H9 (cell line): ENCODE data around the gene SMIM1. TPM values are rescaled to one million over a fixed set of nuclear protein-coding genes. Genes with fewer than 3 reads are reported as not detected.

Experiments
- DNase-seq: peaks from one replicate; pipeline ENCODE4 v3.0.0-alpha.2; 2017
- H2AFZ ChIP-seq: one replicate; pipeline ENCODE4 v1.6.1; 2013; ENCODE audit warnings: mild to moderate bottlenecking, low read length, control low read depth, moderate library complexity
- H2AK5ac ChIP-seq: 2 replicates; pipeline ENCODE4 v1.6.1; 2013; ENCODE audit warnings: low read length, control low read depth, mixed read lengths; ENCODE audit not compliant: insufficient read length
- H2BK120ac ChIP-seq: one replicate; pipeline ENCODE4 v1.6.1; 2013; ENCODE audit warnings: low read depth, mild to moderate bottlenecking, low read length, control low read depth, inconsistent platforms; ENCODE audit not compliant: poor library complexity, severe bottlenecking
- H2BK12ac ChIP-seq: 2 replicates; pipeline ENCODE4 v1.6.1; 2013; ENCODE audit warnings: low read length, control low read depth, mixed read lengths, low read depth; ENCODE audit not compliant: insufficient read length
- H2BK15ac ChIP-seq: 2 replicates; pipeline ENCODE4 v1.6.1; 2013; ENCODE audit warnings: low read depth, low read length, control low read depth
- H2BK20ac ChIP-seq: one replicate; pipeline ENCODE4 v1.6.1; 2013; ENCODE audit warnings: low read depth, mild to moderate bottlenecking, low read length, control low read depth, inconsistent platforms; ENCODE audit not compliant: poor library complexity, severe bottlenecking
- H2BK5ac ChIP-seq: 2 replicates; pipeline ENCODE4 v1.6.1; 2013; ENCODE audit warnings: low read length, control low read depth, mixed read lengths; ENCODE audit not compliant: insufficient read length
- H3K14ac ChIP-seq: 2 replicates; pipeline ENCODE4 v1.6.1; 2013; ENCODE audit warnings: low read length, control low read depth; ENCODE audit not compliant: insufficient read depth
- H3K18ac ChIP-seq: 2 replicates; pipeline ENCODE4 v1.6.1; 2013; ENCODE audit warnings: low read depth, mild to moderate bottlenecking, mixed read lengths, low read length, control low read depth; ENCODE audit not compliant: insufficient read length
- H3K23ac ChIP-seq: 2 replicates; pipeline ENCODE4 v1.6.1; 2013; ENCODE audit warnings: low read length, control low read depth, mixed read lengths, low read depth; ENCODE audit not compliant: insufficient read length
- H3K23me2 ChIP-seq: 2 replicates; pipeline ENCODE4 v1.6.1; 2013; ENCODE audit warnings: low read depth, mild to moderate bottlenecking, mixed read lengths, low read length, control low read depth; ENCODE audit not compliant: insufficient read length, poor library complexity, severe bottlenecking
- H3K27ac ChIP-seq: 2 replicates; pipeline ENCODE4 v1.5.1; 2013; ENCODE audit warnings: low read length, control low read depth, mixed read lengths, low read depth; ENCODE audit not compliant: insufficient read length
- H3K27me3 ChIP-seq: 2 replicates; pipeline ENCODE4 v1.6.1; 2013; ENCODE audit warnings: low read length, control low read depth, inconsistent platforms; ENCODE audit not compliant: insufficient read depth
- H3K4ac ChIP-seq: 2 replicates; pipeline ENCODE4 v1.6.1; 2013; ENCODE audit warnings: low read depth, mild to moderate bottlenecking, control low read depth, inconsistent platforms, low read length, moderate library complexity
- H3K4me1 ChIP-seq: 2 replicates; pipeline ENCODE4 v1.6.1; 2013; ENCODE audit warnings: low read length, control low read depth, inconsistent platforms; ENCODE audit not compliant: insufficient read depth
- H3K4me2 ChIP-seq: 2 replicates; pipeline ENCODE4 v1.6.1; 2013; ENCODE audit warnings: low read length, control low read depth, mixed read lengths; ENCODE audit not compliant: insufficient read length, insufficient read depth
- H3K56ac ChIP-seq: 2 replicates; pipeline ENCODE4 v1.6.1; 2013; ENCODE audit warnings: low read depth, mild to moderate bottlenecking, mixed read lengths, low read length, control low read depth; ENCODE audit not compliant: insufficient read length
- H3K79me1 ChIP-seq: 2 replicates; pipeline ENCODE4 v1.6.1; 2013; ENCODE audit warnings: low read depth, mild to moderate bottlenecking, moderate library complexity, low read length, control low read depth, inconsistent platforms; ENCODE audit not compliant: insufficient read depth, poor library complexity, severe bottlenecking
- H3K79me2 ChIP-seq: 2 replicates; pipeline ENCODE4 v1.6.1; 2013; ENCODE audit warnings: low read length, control low read depth, inconsistent platforms; ENCODE audit not compliant: insufficient read depth
- H3K9ac ChIP-seq: 2 replicates; pipeline ENCODE4 v1.6.1; 2013; ENCODE audit warnings: low read length, control low read depth, mixed read lengths; ENCODE audit not compliant: insufficient read length; ENCODE audit errors: extremely low read depth
- H3K9me3 ChIP-seq: one replicate; pipeline ENCODE4 v1.6.1; 2013; ENCODE audit warnings: low read depth, low read length, inconsistent platforms; ENCODE audit not compliant: control insufficient read depth
- H3T11ph ChIP-seq: one replicate; pipeline ENCODE4 v1.6.1; 2013; ENCODE audit warnings: mild to moderate bottlenecking, low read length, control low read depth, inconsistent platforms
- H4K20me1 ChIP-seq: one replicate; pipeline ENCODE4 v1.6.1; 2013; ENCODE audit not compliant: control insufficient read depth, insufficient read length, insufficient read depth
- H4K5ac ChIP-seq: 2 replicates; pipeline ENCODE4 v1.6.1; 2013; ENCODE audit warnings: low read depth, mild to moderate bottlenecking, mixed read lengths, low read length, control low read depth; ENCODE audit not compliant: insufficient read length
- H4K8ac ChIP-seq: replicated peaks from 2 replicates; pipeline ENCODE4 v1.6.1; 2013; ENCODE audit warnings: low read length, control low read depth, mixed read lengths, low read depth; ENCODE audit not compliant: insufficient read length
- H4K91ac ChIP-seq: 2 replicates; pipeline ENCODE4 v1.6.1; 2013; ENCODE audit warnings: low read depth, mild to moderate bottlenecking, moderate library complexity, mixed read lengths, low read length, control low read depth; ENCODE audit not compliant: insufficient read length
- H3K27ac Mint-ChIP-seq, 3 experiments: 2 replicates in 2 of 3; 3 replicates in 1 of 3; pipeline ENCODE4 v1.8.0; 2020 to 2021; ENCODE audit warnings: mixed read lengths in 3 of 3, mild to moderate bottlenecking in 1 of 3, moderate library complexity in 1 of 3
- H3K27me3 Mint-ChIP-seq: 2 replicates; pipeline ENCODE4 v1.8.0; 2021; ENCODE audit warnings: low read depth, mild to moderate bottlenecking, moderate library complexity, mixed read lengths
- H3K36me3 Mint-ChIP-seq, 3 experiments: 2 replicates in 2 of 3; 3 replicates in 1 of 3; pipeline ENCODE4 v1.8.0; 2020 to 2021; ENCODE audit warnings: low read depth in 3 of 3, mixed read lengths in 3 of 3; ENCODE audit not compliant: insufficient read depth in 1 of 3
- H3K4me1 Mint-ChIP-seq, 2 experiments: 2 replicates each; pipeline ENCODE4 v1.8.0; 2020; ENCODE audit warnings: mixed read lengths in 2 of 2
- H3K4me3 Mint-ChIP-seq, 2 experiments: 2 replicates in 1 of 2; 3 replicates in 1 of 2; pipeline ENCODE4 v1.8.0; 2020 to 2021; ENCODE audit warnings: mild to moderate bottlenecking in 2 of 2, mixed read lengths in 2 of 2, moderate library complexity in 1 of 2
- H3K9me3 Mint-ChIP-seq, 2 experiments: 2 replicates in 1 of 2; 3 replicates in 1 of 2; pipeline ENCODE4 v1.8.0; 2020; ENCODE audit warnings: mild to moderate bottlenecking in 2 of 2, mixed read lengths in 2 of 2, moderate library complexity in 1 of 2
- CTCF ChIP-seq: fragments of 200-600 bp; sonication (generic); conservative IDR thresholded peaks from 3 replicates; pipeline ENCODE4 v1.8.0; 2021; ENCODE audit warnings: antibody characterized with exemption, mild to moderate bottlenecking
- WGBS: extraction: QIAGEN DNeasy Blood & Tissue Kit; methylation state at CpG from one replicate; pipeline ENCODE4 v1.1.7; 2013; ENCODE audit warnings: missing lambda C conversion rate, low lambda C conversion rate, mixed read lengths; ENCODE audit not compliant: insufficient read length; ENCODE audit errors: extremely low coverage; 5-methylcytosine and 5-hydroxymethylcytosine counted together
- total RNA-seq: library from RNA; stranded (reverse); gene quantifications from 2 replicates; pipeline ENCODE4 v1.2.1, GENCODE V29; 2021

Gene SMIM1
- total RNA-seq, 1 experiment from 2014 or later, result 5.3 TPM

- Histone ChIP-seq H3K79me1 (no peaks in the 10 kb centered on the region), H3K9me3 (peaks cover 13% of the 10 kb centered on the region), H4K8ac (no peak overlapping the region), H3K14ac (no peak overlapping the region), H2BK12ac (no peak overlapping the region), H2BK5ac (no peak overlapping the region), H2BK15ac (no peak overlapping the region), H3K4me1 (no peaks in the 10 kb centered on the region), H3K9ac (no peak overlapping the region), H3K4ac (no peak overlapping the region), H2AFZ (no peak overlapping the region), H3K79me2 (no peaks in the 10 kb centered on the region), H2BK120ac (no peak overlapping the region), H4K91ac (no peak overlapping the region), H3K23me2 (no peaks in the 10 kb centered on the region), H2AK5ac (no peak overlapping the region), H3K4me2 (no peak overlapping the region), H3K23ac (no peak overlapping the region), H3T11ph (no peak overlapping the region), H3K27me3 (no peaks in the 10 kb centered on the region), H3K56ac (no peak overlapping the region), H3K18ac (no peak overlapping the region), H2BK20ac (no peak overlapping the region), H3K27ac (no peak overlapping the region), H4K5ac (no peak overlapping the region), H4K20me1 (no peaks in the 10 kb centered on the region)
- Mint-ChIP-seq H3K4me1 (peaks cover 6 to 7% of the 10 kb centered on the region in 2 experiments), H3K9me3 (peaks cover 51 to 53% of the 10 kb centered on the region in 2 experiments), H3K36me3 (peaks cover 10 to 12% (median 10%) of the 10 kb centered on the region in 3 experiments), H3K27me3 (peaks cover 35% of the 10 kb centered on the region), H3K27ac (no peak overlapping the region), H3K4me3 (no peak overlapping the region)
- no CpG with 5 or more reads among the region's 5 CpGs for WGBS
- no peak for DNase-seq
- TF ChIP-seq CTCF, result no peak
Observed at GRCh38 chr1:3807769-3808168, 35.2 kb downstream of the SMIM1 start.
